IPS DF 4.7 (cell line): ENCODE data around the gene DBT.
"Not testable (repeated sequence)": the region's sequence is repeated elsewhere in the genome, so short reads cannot be mapped to it uniquely, and the experiment has no call there.

ENCODE experiments used
- DNase-seq: peaks from one replicate; pipeline ENCODE4 v3.0.0-alpha.2; 2013; ENCODE audit warnings: low spot score; ENCODE audit errors: extremely low read depth

Gene DBT

DNA sequence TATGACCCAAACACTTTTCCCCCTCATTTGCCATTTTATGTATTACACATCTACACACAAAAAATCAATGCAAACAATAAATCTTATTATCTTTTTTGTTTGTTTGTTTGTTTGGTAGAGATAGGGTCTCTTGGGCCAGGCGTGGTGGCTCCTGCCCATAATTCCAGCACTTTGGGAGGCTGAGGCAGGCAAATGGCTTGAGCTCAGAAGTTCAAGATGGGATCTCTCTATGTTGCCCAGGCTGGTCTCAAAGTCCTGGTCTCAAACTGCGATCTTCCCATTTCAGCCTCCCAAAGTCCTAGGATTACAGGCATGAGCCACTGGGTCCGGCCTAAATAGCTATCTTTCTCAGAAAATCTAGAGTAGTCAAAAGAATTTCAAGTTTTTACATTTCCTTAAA is 1.2 kb upstream of the DBT start:
- no peak for DNase-seq

DNA sequence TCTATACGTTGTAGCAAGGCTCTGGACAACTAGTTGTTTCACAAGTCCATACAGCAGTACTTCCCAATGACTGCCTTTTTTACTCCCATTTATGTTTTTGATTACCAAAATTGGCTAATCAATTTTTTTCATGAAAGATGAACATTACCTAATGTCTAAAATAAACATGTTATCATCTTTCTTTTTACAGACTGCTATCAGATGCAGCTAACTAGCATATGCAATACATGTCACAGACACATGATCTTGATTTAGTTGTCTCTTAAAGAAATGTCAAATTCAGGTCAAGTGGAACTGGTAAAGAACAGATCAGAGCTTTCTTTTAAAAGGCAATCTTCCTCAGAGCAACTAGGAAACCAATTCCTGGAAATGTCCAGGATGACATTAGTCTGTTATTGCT is 630 bp upstream of the DBT start:
- no peak for DNase-seq

GRCh38 chr1:100249155-100249536 is 488 bp downstream of the DBT start:
- no peak for DNase-seq

GRCh38 chr1:100246738-100247137 is 2.9 kb downstream of the DBT start:
- no peak for DNase-seq

- no peak for DNase-seq
These were observed 9.0 kb downstream of the DBT start for GRCh38 chr1:100240631-100241030.

GRCh38 chr1:100239961-100240360 is 9.7 kb downstream of the DBT start:
- no peak for DNase-seq

DNA sequence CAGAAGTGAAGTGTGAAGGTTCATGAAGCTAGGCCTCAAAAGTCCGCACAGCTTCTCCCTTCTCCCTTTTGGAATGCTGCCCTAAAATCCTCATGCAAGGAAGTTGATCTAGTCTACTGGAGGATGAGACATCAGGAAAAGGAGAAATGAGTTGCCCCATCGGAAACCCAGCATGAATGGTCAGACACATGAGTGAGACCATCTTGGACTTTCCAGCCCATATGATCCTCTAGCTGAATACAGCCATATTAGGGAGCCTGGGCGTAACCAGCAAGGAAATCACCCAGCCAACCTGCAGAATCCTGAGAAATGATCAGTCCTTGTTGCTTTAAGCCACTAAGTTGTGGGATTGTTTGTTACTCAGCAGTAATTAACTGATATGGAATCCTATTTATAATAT is 12.5 kb downstream of the DBT start:
- DNase-seq = no peak

DNA sequence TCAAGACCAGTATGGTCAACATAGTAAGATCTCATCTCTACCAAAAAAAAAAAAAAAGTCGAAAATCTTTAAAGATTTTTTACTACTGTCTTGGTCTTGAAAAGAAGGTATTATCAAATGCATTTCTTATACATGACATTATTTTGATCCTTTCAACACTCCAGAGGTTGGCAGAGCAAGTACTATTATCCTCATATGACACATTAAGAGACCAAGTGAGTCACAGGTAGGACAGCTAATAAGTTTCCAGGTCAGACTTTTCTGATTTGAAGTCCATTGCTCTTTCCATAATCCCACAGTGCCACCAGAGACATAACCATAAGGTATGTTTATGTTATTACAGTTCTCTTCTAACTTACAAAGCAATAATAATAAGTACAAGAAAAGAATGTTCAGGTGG is 15.2 kb downstream of the DBT start:
- no peak for DNase-seq

DNA sequence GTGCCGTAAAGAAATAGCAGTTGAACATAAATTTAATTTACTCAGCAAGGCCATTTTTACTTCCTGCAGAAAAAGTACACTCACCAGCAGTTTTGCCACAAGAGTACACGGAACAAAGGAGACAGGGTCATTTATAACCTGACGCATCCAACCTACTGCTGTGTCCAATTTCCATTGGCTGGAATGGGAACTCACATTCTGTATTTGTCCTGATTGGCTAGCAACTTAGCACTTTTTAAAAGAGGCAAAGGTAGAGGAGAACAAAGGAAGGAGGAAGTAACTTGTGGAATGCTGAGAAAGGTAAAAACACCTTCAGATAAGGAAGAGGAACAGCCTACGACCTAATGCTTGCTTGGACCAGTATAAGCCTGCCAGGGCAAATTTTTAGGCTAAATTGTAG is 16.1 kb downstream of the DBT start:
- not testable (repeated sequence) for DNase-seq

DNA sequence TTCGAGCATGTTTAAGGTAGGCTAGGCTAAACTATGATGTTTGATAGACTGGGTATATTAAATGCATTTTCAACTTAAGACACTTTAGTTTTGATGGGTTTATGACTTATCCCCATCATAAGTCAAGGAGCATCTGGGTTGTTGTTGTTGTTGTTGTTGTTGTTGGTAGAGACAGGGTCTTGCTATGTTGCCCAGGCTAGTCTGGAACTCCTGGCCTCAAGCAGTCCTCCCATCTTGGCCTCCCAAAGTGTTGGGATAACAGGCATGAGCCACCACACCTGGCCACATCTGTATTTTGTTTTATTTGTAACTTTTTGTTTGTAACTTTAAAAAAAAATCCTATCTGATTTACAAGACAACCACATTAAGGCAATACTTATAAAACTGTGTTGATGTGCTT is 17.5 kb downstream of the DBT start:
- DNase-seq = no peak

DNA sequence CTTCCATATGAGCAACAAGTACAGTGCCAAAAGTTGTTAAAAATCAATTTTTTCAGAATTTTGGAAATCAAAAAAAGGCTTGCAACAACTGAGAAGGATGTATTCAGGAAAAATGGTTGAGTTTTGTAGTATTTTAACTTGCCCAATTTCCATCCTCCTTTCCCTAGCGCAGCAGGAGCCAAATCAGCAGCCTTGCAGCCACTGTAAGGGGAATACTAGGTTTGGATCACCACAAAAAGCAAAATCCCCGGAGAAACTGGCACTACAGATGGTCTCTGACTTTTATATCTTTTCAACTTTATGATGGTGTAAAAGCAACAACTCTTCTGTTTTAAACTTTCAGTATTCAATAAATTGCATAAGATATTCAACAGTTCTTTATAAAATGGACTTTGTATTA is 17.9 kb downstream of the DBT start:
- no peak for DNase-seq

- no peak for DNase-seq
These were observed 18.9 kb downstream of the DBT start for GRCh38 chr1:100230765-100231164.

- no peak for DNase-seq
These were observed 19.8 kb downstream of the DBT start for GRCh38 chr1:100229681-100230443.

DNA sequence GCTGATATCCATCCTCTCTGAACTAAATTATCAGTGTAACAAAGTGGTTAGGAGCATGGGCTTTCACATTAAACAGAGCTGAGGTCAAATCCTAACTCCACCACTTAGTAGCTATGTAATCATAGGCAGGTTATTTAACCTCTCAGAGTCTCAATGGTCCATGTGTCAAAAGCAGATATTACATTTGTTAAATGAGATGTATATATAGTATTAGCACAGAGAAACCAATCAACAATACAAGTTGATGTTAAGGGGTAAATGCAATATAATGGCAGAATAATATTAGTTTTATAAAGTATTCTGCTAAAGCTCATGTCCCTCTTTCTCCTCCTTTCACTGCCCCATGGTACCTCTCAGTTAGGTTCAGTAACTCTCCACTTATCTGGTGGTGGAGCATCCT is 27.2 kb downstream of the DBT start:
- DNase-seq = no peak

DNA sequence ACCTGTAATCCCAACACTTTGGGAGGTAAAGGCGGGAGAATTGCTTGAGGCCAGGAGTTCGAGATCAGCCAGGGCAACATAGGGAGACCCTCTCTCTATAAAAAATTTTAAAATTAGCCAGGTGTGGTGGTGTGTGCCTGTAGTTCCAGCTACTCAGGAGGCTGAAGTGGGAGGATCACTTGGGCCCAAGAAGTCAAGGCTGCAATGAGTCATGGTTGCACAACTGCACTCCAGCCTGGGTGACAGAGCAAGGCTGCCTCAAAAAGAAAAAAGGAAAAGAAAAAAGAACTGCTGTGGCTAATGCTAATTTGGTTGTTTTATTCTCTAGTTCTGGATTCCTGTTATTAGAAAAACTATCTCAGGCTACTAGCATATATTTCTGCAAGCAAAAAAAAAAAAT is 29.8 kb downstream of the DBT start:
- no peak for DNase-seq

- no peak for DNase-seq
These were observed 30.2 kb downstream of the DBT start for GRCh38 chr1:100219457-100219856.

DNA sequence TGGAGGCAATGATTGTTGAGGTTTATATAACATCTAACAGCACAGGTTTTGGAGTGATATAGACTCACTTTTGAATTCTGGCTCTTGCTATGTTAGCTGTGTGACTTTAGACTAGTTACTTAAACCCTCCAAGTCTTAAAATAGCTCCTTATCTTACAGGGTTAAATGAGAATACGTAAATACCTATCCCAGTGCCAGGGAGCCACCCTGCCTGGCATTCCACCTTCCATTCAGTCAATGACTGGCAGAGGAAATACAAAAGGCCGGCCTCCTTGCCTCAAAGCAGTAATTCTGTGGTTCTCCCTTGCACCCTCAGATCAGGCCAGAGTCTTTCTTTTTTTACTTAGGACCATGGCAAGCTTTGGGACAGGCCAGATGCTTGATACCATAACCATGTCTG is 31.8 kb downstream of the DBT start:
- no peak for DNase-seq

DNA sequence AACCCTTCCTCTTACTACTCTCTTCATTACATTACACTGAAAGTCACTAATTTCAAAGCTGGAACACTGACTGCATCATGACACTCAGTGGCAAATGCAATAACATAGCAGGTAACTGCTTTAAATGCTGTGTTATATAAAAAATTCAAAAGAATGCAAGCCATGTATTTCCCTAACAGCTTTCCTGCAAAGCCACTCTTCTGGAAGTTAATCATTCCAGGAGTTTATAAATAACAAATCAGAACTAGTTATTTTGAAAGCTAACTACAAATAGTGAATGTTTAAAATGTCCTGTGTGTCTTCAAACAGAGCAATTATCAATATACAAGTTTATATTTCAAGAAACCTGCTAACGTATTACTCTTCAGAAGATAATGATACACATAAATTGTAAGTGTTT is 34.5 kb downstream of the DBT start:
- DNase-seq = no peak

DNA sequence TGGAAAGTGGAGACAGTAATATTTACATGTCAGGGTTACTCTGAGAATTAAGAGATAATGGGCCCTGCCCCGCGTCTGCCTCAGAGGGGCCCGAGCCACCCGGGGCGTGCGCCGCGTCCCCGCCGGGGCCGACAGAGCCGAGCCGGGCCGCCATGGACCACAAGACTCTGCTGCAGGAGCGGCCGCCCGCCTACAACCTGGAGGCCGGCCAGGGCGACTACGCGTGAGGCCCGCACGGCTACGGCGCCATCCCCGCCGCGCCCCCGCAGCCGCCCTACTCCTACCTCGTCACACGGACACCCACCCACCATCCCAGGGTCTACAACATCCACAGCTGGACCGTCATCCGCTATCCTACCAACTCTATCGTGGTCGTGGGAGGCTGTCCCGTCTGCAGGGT is 36.5 kb downstream of the DBT start:
- no peak for DNase-seq

GRCh38 chr1:100206301-100206700 is 43.3 kb downstream of the DBT start:
- no peak for DNase-seq

- DNase-seq = not testable (repeated sequence)
These were observed 44.0 kb downstream of the DBT start for GRCh38 chr1:100205593-100205992.

- not testable (repeated sequence) for DNase-seq
These were observed 44.5 kb downstream of the DBT start for GRCh38 chr1:100205103-100205502.

DNA sequence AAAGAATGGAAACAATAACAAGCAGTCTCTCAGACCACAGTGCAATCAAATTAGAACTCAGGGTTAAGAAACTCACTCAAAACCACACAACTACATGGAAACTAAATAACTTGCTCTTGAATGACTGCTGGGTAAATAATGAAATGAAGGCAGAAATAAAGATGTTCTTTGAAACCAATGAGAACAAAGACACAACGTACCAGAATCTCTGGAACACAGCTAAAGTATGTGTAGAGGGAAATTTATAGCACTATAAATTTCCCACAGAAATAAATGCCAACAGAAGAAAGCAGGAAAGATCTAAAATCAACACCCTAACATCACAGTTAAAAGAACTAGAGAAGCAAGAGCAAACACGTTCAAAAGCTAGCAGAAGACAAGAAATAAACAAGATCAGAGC is 46.9 kb downstream of the DBT start:
- DNase-seq = not testable (repeated sequence)

GRCh38 chr1:100200060-100200459 is 49.6 kb downstream of the DBT start:
- DNase-seq = not testable (repeated sequence)
